Measurements from ENCODE around the gene CEND1.

DNA sequence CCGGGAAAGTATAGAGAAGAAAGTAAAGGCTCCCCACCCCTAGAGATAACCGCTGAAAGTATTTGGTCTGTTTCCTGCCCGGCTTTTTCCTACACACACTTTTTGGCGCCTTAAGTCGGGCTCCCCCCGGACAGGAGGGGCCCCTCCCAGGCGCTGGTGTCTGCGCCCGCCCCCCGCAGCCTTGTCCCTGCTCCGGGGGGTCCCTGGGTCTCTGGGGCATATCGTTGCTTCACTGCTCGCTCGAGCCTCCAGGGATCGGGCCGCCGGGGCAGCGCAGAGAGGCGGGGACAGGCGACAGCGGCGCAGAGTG, 36.9 kb upstream of the CEND1 start:
- TF ChIP-seq, protein P1, sequence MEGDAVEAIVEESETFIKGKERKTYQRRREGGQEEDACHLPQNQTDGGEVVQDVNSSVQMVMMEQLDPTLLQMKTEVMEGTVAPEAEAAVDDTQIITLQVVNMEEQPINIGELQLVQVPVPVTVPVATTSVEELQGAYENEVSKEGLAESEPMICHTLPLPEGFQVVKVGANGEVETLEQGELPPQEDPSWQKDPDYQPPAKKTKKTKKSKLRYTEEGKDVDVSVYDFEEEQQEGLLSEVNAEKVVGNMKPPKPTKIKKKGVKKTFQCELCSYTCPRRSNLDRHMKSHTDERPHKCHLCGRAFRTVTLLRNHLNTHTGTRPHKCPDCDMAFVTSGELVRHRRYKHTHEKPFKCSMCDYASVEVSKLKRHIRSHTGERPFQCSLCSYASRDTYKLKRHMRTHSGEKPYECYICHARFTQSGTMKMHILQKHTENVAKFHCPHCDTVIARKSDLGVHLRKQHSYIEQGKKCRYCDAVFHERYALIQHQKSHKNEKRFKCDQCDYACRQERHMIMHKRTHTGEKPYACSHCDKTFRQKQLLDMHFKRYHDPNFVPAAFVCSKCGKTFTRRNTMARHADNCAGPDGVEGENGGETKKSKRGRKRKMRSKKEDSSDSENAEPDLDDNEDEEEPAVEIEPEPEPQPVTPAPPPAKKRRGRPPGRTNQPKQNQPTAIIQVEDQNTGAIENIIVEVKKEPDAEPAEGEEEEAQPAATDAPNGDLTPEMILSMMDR (IDR thresholded peaks at IDR 0.05), result no peak
- TF ChIP-seq POLR2A (IDR thresholded peaks at IDR 0.05), result no peak

Data from testis (tissue), 2 donors.